ENCODE measurements around the gene NTM.

Gene NTM

GRCh38 chr11:132134322-132134721 lies 763.9 kb downstream of the NTM start:
- H3K9me3 ChIP-seq (ENCODE audit: control insufficient read depth, insufficient read depth, low read depth, low read length), result no peaks in the 10 kb centered on the region
- H3K36me3 ChIP-seq (ENCODE audit: control insufficient read depth in 2 of 2, insufficient read depth in 1 of 2, low read length in 2 of 2), result no peaks in the 10 kb centered on the region
- POLR2A ChIA-PET, result no interaction called here
- TF ChIP-seq ZNF610 (tag by site-specific recombination; IDR thresholded peaks at IDR 0.05; ENCODE audit: borderline replicate concordance) (no peak), ZNF202 (tag by site-specific recombination; IDR thresholded peaks at IDR 0.05; ENCODE audit: borderline replicate concordance) (no peak), ZNF138 (tag by site-specific recombination; IDR thresholded peaks at IDR 0.05; ENCODE audit: borderline replicate concordance) (no peak), MZF1 (tag by site-specific recombination; IDR thresholded peaks at IDR 0.05; ENCODE audit: borderline replicate concordance) (no peak), GLIS2 (tag by site-specific recombination; IDR thresholded peaks at IDR 0.05) (no peak), ZNF211 (tag by site-specific recombination; IDR thresholded peaks at IDR 0.05; ENCODE audit: low read depth) (no peak)
- no peak overlapping the region for H3K4me3 ChIP-seq (ENCODE audit: low read depth, low read length)
- no peaks in the 10 kb centered on the region for H3K4me1 ChIP-seq (ENCODE audit: control insufficient read depth, insufficient read depth, low read length)
- CTCF ChIA-PET, result interaction anchor here (1.4 to 1.5 kb wide), 2 partner anchors 10 to 446 kb away, joined by 3 to 4 read pairs; no protein-coding TSS in a partner anchor
- H3K27ac ChIP-seq (ENCODE audit: extremely low read depth, low read depth, low read length), result no peak overlapping the region

- POLR2A ChIA-PET, result no interaction called here
- Histone ChIP-seq H3K9me3 (ENCODE audit: control insufficient read depth, insufficient read depth, low read depth, low read length) (no peaks in the 10 kb centered on the region), H3K4me1 (ENCODE audit: control insufficient read depth, insufficient read depth, low read length) (no peaks in the 10 kb centered on the region), H3K27ac (ENCODE audit: extremely low read depth, low read depth, low read length) (no peak overlapping the region), H3K36me3 (ENCODE audit: control insufficient read depth in 2 of 2, insufficient read depth in 1 of 2, low read length in 2 of 2) (no peaks in the 10 kb centered on the region), H3K4me3 (ENCODE audit: low read depth, low read length) (no peak overlapping the region)
- TF ChIP-seq ZNF274 (IDR thresholded peaks at IDR 0.05; ENCODE audit: low read length) (no peak), ZNF274 (tag by site-specific recombination; IDR thresholded peaks at IDR 0.05; ENCODE audit: borderline replicate concordance) (no peak), ZNF175 (tag by site-specific recombination; IDR thresholded peaks at IDR 0.05) (no peak), ZNF354C (tag by site-specific recombination; IDR thresholded peaks at IDR 0.05; ENCODE audit: borderline replicate concordance, low read depth) (no peak), ZNF366 (tag by site-specific recombination; conservative IDR thresholded peaks at IDR 0.05) (no peak), ZNF768 (tag by site-specific recombination; IDR thresholded peaks at IDR 0.05) (no peak), ZNF169 (tag by site-specific recombination; IDR thresholded peaks at IDR 0.05) (no peak)
- TF ChIP-seq, protein P1, sequence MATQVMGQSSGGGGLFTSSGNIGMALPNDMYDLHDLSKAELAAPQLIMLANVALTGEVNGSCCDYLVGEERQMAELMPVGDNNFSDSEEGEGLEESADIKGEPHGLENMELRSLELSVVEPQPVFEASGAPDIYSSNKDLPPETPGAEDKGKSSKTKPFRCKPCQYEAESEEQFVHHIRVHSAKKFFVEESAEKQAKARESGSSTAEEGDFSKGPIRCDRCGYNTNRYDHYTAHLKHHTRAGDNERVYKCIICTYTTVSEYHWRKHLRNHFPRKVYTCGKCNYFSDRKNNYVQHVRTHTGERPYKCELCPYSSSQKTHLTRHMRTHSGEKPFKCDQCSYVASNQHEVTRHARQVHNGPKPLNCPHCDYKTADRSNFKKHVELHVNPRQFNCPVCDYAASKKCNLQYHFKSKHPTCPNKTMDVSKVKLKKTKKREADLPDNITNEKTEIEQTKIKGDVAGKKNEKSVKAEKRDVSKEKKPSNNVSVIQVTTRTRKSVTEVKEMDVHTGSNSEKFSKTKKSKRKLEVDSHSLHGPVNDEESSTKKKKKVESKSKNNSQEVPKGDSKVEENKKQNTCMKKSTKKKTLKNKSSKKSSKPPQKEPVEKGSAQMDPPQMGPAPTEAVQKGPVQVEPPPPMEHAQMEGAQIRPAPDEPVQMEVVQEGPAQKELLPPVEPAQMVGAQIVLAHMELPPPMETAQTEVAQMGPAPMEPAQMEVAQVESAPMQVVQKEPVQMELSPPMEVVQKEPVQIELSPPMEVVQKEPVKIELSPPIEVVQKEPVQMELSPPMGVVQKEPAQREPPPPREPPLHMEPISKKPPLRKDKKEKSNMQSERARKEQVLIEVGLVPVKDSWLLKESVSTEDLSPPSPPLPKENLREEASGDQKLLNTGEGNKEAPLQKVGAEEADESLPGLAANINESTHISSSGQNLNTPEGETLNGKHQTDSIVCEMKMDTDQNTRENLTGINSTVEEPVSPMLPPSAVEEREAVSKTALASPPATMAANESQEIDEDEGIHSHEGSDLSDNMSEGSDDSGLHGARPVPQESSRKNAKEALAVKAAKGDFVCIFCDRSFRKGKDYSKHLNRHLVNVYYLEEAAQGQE (tag by site-specific recombination; IDR thresholded peaks at IDR 0.05), result no peak
- TF ChIP-seq, protein P2, sequence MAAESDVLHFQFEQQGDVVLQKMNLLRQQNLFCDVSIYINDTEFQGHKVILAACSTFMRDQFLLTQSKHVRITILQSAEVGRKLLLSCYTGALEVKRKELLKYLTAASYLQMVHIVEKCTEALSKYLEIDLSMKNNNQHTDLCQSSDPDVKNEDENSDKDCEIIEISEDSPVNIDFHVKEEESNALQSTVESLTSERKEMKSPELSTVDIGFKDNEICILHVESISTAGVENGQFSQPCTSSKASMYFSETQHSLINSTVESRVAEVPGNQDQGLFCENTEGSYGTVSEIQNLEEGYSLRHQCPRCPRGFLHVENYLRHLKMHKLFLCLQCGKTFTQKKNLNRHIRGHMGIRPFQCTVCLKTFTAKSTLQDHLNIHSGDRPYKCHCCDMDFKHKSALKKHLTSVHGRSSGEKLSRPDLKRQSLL (tag by site-specific recombination; IDR thresholded peaks at IDR 0.05), result no peak
- CTCF ChIA-PET, result interaction anchor here (0.6 kb wide), 1 partner anchor 1848 kb away, joined by 4 read pairs; no protein-coding TSS in a partner anchor
Observed at GRCh38 chr11:132137289-132137980, 767.0 kb downstream of the NTM start.

- ChIA-PET CTCF (interaction anchor here (0.6 kb wide), 1 partner anchor 1849 kb away, joined by 4 read pairs; no protein-coding TSS in a partner anchor), POLR2A (no interaction called here)
- Histone ChIP-seq H3K4me1 (ENCODE audit: control insufficient read depth, insufficient read depth, low read length) (no peaks in the 10 kb centered on the region), H3K27ac (ENCODE audit: extremely low read depth, low read depth, low read length) (no peak overlapping the region), H3K4me3 (ENCODE audit: low read depth, low read length) (no peak overlapping the region), H3K36me3 (ENCODE audit: control insufficient read depth in 2 of 2, insufficient read depth in 1 of 2, low read length in 2 of 2) (no peaks in the 10 kb centered on the region), H3K9me3 (ENCODE audit: control insufficient read depth, insufficient read depth, low read depth, low read length) (no peaks in the 10 kb centered on the region)
- TF ChIP-seq ZNF140 (tag by site-specific recombination; IDR thresholded peaks at IDR 0.05), result no peak
- TF ChIP-seq ZNF624 (tag by site-specific recombination; IDR thresholded peaks at IDR 0.05), result no peak
- no peak for TF ChIP-seq ZNF416 (tag by site-specific recombination; IDR thresholded peaks at IDR 0.05)
- no peak for TF ChIP-seq ZNF146 (tag by site-specific recombination; IDR thresholded peaks at IDR 0.05)
- no peak for TF ChIP-seq SP3 (tag by site-specific recombination; IDR thresholded peaks at IDR 0.05)
- no peak for TF ChIP-seq ZNF677 (tag by site-specific recombination; IDR thresholded peaks at IDR 0.05)
- TF ChIP-seq ZNF433 (tag by site-specific recombination; IDR thresholded peaks at IDR 0.05; ENCODE audit: low read depth), result no peak
- no peak for TF ChIP-seq ZNF521 (tag by site-specific recombination; IDR thresholded peaks at IDR 0.05)
- TF ChIP-seq ZNF658 (tag by site-specific recombination; IDR thresholded peaks at IDR 0.05), result no peak
- no peak for TF ChIP-seq ZFHX2 (tag by site-specific recombination; conservative IDR thresholded peaks at IDR 0.05)
- TF ChIP-seq ZNF16 (tag by site-specific recombination; IDR thresholded peaks at IDR 0.05; ENCODE audit: low read depth), result no peak
- TF ChIP-seq ZNF366 (tag by site-specific recombination; conservative IDR thresholded peaks at IDR 0.05), result no peak
Observed at GRCh38 chr11:132137981-132138313, 767.5 kb downstream of the NTM start.

All from HEK293 (cell line).